Stimulated activated CD4-positive, alpha-beta T cell treated with anti-CD3 and anti-CD28 coated beads, Interleukin-4, amount 100 ng/mL, for 1 hour (primary cell): ENCODE data around the gene VTI1A.

ENCODE experiments used
- DNase-seq: peaks from one replicate; pipeline ENCODE4 v3.0.0-alpha.2; 2020

VTI1A gene

DNA sequence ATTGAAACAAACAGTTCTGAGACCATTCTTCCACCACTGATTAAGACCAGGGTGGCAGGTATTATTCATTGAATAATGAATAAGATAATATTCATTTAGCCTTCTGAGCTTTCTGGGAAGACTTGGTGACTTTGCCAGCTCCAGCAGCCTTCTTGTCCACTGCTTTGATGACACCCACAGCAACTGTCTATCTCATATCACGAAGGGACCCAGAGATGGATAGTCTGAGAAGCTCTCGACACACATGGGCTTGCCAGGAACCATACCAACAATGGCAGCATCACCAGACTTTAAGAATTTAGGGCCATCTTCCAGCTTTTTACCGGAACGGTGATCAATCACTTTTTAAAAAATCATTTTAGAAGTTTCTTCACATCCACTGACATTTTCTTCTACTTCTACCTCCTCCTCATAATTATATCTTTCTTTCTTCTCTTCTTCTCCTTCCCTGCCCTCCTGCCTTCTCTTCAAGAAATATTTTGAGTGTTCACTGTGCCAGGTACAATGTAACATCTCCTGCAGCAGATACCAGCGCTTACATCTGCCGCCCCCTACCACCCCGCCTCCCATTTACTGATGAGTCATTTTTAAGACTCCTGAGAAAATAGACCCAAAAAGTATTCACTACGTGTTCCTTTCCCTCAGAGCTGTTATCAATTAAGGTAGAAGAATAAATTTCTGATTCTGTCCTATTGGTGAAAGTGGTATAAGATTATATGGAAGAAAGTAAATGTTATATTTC lies 101.7 kb downstream of the VTI1A start:
- no peak for DNase-seq

DNA sequence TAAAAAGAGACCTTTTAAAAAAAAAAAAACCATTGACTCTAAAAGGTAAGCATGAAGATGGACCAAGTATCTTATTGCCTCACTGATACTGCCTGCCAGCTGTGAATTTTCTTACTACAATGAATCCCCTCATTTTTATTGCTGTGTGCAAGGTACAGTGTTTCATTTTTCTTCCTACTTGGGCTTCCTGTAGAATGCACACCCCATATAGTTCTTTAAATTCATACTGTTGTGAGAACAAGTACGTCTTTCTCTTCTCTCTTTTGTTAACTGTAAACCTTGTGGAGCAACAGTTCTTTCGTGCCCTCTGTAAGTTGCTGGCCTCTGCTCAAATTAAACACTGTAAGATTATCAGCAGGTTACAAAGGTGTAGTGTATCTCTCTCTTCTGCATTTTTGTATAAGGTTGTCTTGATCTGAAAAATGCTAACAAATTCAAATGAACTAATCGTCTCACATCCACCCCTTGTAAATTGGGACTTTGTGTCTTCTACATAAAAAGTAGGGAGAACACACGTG lies 105.6 kb downstream of the VTI1A start:
- DNase-seq, result no peak

DNA sequence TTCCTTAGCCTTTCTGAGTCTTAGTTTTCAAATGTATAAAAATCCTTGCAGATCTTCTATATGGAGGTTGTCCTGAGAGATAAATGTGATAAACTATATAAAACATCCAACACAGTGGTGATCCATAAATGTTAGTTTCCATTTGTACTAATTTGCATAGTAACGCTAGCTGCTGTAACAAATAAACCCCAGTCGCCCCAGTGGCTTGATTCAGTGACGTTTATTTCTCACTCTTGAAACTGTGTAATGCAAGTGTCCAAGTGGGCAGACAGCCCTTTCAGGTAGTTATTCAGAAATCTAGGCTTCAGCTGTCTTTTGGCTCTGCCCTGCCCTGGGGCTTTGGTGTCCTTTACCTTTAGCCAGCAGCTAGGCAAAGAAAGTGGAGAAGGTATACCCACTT lies 106.3 kb downstream of the VTI1A start:
- no peak for DNase-seq

DNA sequence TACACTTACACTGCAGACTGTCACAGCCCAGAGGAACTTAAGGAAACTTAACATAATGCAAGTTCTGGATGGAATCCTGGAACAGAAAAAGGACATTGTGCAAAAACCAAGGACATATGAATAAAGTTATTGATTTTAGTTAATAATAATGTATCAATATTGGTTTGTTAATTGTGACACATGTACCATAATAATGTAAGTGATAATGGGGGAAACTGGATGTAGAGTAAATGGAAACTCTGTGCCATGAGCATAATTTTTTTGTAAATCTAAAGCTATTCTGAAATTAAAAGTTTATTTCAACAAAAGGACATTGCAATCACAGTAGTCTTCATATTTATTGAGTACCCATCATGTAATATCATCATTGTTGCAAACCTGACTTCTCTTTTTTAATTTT lies 107.2 kb downstream of the VTI1A start:
- no peak for DNase-seq

DNA sequence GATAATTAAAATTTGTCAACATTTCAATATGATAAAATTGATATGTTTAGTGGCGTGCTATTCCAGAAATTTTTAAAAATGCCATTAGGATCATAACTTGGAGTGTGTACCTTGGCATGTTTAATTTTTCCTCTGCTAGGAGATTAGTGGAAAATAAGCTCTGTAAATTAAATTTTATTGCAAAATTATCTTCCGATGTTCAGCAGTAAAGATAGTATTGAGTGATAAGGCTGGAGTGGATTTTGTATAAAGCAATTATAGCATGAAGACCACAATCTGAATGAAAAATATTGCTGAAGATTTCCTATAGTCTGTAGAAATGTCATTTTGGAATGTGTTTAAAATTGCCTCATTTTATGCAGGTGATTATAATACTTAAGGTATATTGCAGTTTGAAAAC lies 110.2 kb downstream of the VTI1A start:
- DNase-seq, result no peak

DNA sequence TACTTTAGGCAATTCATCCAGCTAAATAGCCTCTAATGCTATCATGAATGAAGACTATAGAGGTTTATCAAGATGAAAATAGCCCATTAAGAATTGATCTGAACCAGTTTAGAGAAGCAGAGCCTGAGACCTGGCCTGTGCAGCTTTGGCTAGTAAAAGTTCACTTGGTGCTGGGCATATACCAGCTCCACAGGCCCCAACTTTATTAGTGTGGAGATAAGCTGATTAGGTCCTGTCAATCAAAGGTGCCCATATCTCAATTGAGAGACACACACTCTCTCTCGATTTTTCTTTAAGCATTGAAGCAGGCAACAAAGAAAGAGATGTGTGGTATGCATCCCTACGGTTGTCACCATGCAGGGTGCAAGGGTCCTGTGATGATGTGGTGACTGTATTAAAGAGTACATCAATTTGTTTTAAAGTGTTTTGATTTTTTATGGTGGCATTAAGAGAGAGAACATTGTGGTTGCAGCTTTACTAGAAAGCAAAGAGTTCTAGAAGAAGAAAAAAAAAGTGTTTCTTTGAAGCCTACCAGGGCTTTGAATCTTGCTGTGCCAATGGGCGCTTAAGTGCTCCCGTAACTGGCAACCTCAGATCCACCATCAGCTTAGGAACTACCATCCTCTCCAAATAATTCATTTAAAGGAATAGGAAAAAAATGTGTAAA lies 111.6 kb downstream of the VTI1A start:
- no peak for DNase-seq

DNA sequence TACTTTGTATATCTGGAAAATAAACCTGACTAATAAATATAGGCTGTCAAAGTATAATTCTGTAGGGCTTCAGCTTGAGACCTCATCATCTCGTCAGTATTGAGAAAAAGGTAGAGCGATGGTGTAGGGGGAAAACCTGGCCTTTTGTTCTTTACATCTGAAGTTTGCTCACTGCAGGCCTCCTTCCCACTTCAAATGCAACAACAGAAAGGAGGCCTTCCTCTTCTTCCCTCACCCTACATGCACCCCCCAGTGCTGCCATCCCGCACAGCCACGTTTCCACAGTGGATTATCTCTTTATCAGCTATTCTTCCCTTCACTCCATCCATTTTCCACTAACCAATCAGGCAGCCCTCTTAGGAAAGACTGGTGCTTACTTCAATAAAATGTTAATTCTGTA lies 112.3 kb downstream of the VTI1A start:
- no peak for DNase-seq

DNA sequence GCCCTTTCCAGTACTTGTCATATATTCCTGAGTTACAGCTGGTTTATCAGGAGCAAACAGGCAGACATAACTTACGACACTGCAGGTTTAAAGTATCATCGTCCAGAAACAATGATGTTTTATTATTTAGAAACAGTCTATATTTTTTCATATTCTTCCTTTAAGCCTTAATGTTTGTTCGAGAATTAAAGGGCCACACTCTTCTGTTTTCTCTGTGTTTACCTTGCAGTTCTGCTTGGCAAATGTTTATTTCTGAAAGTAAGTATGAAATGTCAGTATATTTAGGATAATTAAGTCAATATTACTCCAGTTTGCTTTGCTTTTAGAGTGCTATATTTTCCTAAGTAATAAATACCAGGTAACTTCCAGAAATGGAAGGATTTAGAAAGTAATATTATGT lies 115.1 kb downstream of the VTI1A start:
- DNase-seq, result no peak

DNA sequence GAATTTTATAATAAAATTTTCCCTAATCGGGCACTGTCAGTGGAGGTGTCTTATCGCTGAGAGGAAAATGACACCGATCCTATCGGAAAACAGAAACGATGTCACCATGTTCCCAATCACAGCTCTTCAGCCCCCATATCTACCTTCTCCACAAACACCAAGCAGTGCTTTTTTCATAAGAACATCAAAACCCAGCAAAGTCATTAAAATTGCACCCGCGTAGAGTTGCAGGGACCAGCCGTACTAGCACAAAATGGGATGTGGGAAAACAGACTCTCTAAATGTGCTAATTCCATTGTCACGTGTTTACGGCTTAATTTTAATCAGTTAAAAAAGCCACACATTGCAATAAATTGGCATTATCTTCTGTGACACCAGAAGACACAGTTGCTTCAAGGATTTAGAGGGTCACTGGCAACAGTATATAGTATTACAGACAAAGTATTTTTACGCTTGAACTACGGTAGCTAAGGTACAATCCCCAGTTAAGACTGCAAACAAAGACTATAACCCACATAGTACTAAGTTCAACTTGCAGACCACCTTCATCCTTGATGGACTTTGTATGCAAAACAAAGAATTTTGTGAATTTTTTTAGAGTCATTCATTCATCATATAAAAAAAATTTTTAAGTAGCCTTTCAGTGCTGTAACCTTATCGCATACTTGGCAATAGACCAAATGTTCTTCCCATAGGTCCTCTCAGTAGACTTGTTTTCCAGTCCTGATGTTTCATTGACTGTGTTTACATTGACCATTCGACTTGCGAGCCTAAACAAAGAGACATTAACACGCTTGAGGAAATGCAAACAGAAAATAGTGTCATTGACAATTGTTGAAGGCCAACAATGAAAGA lies 116.0 kb downstream of the VTI1A start:
- DNase-seq, result no peak

DNA sequence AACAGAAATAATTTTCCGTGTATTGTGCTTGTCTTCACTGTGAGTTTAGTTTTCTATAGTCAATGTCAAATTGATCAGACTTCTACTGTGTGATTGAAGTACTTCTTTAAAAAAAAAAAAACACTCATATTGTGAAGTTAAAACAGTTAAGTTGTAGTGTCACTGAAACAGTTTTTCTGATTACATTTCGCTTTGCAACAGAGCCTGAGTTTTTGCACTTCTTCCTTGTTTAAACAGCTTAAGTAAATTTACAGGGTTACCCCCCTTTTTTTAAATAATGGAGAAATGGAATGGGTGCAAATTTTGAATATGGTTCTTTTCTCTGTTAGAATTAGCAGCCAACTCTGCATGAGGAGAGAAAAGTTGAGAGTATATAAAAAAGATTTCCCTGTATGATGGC lies 117.3 kb downstream of the VTI1A start:
- DNase-seq, result no peak

DNA sequence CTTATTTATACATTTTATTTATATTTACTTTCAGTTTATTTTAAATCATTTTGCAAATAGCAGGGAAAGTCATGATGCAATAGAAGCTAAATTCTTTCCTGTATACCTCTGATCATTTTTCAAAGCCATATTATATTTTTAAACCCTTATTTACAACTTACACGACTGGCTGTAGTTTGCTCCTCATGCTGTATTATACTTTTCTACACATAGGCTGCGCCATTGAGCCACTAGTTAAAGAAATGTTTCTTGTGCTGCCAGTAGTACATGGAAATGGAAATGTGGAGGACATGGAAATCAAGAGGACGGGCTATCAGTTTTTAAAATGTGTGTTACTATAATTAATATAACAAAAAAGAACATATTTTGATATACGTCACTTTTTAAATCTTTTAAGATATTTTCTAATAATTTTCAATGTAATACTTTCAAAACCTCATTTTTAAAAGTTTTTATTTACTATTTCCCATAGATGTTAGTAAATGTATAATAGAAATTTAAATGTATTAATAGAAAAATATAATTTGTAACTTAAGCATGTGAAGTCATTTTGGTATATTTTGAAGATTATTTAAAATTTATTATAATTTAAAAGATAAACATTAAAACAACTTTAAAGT lies 118.5 kb downstream of the VTI1A start:
- no peak for DNase-seq

DNA sequence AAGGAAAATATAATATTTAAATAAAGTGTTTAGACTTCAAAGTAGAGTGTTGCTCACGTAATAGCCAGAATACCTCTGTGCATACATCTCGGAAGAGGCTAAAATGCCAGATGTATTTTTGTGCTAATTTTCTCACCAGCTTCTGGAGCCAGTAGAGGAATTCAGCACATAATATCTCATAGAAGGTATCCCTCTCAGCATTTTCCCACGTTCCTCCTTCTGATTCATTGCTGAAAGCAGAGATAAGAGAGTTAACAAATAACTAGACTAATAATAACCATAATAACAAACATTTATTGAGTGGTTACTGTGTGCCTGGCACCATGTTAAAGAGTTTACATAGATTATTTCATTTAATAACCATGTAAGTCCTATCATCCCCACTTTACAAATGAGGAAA lies 123.6 kb downstream of the VTI1A start:
- no peak for DNase-seq

DNA sequence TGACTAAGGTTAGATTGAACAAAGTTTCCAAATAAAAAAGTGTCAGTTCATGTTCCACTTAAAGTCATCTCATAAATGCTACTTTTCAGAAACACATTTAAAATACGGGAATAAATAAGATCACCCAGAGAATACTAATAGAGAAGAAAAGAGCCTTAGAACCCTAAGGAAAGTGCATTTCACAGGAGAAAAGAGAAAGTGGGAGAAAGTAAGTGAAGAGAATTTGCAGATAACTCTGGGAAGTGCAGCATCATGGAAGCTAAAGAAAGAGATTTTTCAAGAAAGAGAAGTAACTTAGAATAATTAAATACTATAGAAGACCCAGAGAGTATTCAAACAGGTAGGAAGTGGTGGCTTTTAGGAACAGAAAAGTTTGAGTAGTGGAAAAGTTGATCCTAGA lies 132.6 kb downstream of the VTI1A start:
- DNase-seq, result no peak

DNA sequence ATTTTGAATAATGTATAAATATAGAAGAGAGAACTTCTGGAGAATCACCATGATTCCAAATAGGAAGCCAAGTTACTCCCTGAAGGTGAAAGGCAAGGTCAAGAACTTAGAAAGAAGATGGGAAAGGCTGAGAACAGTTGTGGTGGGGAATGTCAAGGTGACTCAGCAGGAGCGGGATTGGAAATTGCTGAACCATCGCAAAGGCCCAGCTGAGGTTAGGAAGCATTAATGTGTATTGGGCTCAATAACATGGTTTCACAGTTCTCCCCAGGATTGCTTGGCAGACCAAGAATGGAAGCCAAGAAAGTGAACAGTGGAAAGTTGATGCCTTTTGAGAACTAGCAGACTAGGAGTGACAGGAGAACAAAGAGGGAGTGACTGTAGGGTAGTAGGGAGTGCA lies 133.3 kb downstream of the VTI1A start:
- DNase-seq, result no peak

DNA sequence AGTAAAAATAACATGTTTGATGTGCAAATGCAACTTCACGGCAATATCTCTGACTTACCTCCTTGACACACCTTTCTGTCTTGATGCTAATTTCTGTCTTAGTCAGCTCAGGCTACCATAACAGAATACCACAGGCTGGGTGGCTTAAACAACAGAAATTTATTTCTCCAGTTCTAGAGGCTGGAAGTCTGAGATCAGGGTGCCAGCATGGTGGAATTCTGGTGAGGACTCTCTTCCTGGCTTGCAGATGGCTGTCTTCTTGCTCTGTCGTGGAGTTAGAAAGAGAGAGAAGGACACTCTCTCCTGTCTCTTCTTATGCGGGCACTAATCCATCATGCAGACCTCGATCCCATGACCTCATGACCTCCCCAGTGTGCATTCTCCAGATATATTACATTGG lies 134.9 kb downstream of the VTI1A start:
- DNase-seq, result no peak

DNA sequence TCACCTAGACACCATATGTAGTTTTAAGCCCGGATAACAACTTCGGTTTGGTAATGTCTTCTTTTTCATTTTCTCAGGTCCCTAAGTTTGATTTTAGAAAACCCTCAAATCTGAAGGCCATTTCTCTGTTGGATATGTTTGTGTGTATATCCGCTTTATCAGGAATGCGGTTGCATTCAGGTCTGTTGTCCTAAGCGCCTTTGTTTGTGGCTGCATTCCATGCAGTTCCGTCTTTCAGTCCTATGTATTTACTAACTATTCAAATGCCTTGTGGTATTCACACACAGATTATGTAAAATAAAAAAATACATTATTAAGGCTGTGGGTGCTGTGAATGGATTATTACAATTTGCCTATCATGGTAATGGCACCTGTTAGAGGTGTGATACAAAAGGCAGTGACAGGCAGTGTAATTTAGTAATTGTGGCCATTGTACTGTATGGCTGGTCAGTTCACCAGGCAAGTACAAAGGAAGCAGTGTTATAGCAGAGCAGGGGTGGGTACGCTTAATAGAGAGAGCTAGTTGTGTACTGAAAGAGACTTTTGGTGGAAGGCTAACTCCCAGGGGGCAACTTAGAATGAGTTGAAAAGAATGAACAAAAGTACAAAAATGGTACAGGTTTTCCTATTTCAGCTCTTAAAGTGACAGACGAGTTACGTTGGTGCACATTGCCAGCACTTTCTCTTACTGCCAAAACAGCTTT lies 136.4 kb downstream of the VTI1A start:
- no peak for DNase-seq

DNA sequence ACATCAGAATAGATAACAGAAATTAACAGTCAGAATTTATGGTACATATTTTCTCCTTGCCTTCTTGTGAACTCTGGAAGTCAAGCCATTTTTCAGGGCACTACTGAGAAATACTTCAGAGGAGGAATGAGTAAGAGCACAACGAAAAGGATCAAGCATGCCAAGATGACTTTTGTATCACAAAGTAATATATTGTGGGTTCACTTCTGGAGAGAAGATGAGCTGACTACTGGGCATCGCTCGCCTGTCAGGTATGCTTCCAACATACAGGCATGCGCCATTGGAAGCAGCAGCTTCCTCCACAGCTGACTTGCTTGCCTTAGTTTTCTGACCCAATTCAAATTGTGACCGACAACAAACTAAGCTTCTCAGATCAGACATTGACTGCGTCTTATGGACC lies 137.3 kb downstream of the VTI1A start:
- no peak for DNase-seq

DNA sequence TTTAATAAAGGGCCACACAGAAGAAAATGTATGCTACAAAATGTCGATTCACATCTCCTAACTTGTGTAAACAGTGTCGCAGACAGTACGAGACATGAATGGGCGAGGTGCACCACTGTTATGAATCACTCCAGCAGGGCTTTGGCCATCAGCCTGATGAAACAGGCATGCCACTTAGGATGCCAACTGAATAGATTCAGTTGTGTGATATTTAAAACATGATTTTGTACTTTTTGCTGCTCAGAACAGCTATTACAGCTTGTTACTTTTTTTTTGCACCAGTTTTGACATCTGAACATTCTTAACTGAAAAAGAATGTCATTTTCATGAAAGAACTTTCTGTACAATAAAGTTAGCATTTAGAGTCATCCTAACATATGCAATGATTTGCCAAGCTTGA lies 138.1 kb downstream of the VTI1A start:
- DNase-seq, result no peak

DNA sequence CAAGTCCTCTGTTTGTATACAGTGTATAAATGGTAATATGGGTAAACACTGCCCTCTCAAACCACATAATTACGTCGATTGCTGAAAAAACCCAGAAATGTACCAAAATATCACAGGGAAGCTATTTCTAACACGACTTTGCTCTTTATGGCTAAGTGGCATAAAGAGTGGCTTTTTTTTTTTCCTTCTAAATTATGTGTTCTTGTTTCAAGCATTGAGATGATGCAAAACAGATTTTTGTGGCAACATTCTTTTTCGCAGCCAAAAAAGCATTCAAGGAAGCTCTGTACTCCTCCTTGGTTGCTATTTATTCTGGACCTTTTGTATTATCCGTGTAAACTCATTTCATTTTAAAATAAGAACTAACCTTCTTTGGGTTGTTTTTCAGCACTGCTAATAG lies 138.9 kb downstream of the VTI1A start:
- DNase-seq, result no peak

DNA sequence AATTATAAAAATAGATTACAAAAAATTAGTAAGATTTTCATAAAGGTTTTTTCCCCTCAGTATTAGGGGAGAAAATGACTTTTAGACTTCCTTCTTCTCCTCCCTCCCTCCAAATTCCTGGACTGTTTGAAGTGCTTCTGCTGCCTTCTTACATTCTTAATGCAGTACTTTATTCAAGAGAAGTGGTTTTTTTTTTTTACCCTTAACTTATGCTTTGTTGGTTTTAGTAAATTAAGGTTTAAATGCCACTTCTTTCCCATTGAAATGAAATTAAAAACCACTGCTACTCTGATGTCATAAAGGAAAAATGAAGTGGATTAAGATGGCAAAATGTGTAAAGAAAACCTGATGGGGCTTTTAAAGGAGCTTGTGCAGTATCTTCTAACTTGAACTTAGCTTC lies 140.7 kb downstream of the VTI1A start:
- DNase-seq, result no peak

DNA sequence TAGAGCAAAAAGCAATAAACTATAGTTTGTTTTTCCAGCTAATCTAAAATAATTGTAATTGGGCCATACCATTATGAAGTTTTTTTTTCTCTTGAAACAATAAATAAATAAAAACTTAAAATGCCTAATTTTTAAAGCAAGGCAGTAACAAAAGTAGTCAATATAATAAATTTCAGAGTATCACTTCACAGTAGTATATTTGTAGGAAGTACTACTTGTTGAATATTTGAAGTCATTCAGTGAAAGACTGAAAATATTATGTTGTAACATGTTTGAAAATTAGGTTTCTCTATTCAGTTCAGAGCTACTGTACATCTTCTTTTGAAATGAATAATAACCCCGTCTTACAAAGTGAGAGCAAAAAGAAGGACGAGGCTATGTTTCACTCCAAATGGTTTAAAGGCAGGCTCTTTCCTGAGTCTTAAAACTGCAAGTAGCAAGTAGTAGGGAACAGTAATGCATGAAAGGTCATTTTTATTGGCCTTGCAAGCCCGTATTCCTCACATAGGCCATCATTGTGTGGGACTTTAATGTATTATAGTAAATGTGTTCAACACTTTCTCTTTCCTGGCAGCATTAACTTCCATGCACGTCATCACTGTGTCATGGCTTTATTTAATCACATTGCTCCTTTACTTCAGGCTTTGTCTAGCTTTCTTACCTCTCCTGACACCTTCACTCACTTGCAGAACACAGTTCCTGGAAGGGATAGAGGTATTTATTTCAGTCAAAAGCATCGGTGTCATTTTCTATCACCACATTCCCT lies 141.4 kb downstream of the VTI1A start:
- DNase-seq, result no peak

DNA sequence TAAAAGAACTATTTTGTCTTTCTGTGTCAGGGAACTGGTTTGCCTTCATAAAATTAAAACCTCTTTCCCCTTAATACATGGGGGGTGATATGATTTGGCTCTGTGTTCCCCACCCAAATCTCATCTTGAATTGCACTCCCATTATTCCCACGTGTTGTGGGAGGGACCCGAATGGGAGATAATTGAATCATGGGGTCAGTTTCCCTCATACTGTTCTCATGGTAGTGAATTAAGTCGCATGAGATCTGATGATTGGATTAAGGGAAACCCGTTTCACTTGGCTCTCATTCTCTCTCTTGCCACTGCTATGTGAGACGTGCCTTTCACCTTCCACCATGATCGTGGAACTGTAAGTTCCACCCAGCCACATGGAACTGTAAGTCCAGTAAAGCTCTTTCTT lies 142.1 kb downstream of the VTI1A start:
- no peak for DNase-seq
